GM12873 (cell line): Measurements from ENCODE around the gene ANKLE1.

Source experiments
- TF ChIP-seq, protein P1 (sequence below): IDR thresholded peaks from 2 replicates; pipeline ENCODE4 v1.5.1; 2012; ENCODE audit warnings: low read depth, mild to moderate bottlenecking, moderate library complexity, low read length, control low read depth; ENCODE audit not compliant: insufficient read depth; ENCODE audit errors: missing control alignments

Gene ANKLE1

DNA sequence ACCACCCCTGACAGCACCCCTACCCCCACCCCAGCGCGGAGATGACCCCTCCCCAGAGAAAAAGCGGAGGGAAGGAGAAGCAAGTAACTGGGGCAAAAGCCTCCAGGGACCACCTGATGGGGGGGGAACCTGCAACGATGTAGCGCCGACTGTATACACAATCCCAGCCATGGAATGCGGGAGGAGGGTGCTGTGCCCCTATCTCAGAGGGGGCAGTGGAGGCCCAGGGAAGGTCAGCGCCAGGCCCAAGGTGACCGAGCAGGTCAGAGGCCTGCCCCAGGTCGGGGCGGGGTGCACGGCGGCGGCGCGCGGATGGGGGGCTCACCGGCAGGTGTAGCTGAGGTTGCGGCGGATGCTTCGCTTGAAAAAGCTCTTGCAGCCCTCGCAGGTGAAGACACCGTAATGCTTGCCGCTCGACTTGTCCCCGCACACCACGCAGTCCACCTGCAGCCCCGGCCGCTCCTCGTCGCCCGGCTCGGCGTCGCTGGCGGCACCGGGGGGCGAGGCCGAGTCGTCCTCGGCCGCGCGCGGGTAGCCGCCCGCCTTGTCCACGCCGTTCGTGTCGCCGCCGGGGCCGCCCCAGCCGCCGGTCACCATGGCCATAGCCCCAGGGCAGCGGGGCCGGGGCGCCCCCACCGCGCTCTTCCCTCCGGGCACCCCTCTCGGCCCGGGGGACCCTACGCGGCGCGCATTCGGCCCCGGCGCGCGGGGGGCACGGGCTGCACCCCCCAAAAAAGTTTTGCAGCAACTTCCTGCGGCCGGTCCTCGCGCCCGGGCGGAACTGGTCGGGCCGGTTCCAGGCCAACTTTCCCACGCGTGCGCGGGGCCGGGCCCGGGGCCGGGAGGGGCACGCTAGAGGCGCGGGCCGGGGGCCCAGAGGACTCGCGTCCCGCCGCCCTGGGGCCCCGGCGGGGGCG lies 36.8 kb upstream of the ANKLE1 start:
- TF ChIP-seq, protein P1, sequence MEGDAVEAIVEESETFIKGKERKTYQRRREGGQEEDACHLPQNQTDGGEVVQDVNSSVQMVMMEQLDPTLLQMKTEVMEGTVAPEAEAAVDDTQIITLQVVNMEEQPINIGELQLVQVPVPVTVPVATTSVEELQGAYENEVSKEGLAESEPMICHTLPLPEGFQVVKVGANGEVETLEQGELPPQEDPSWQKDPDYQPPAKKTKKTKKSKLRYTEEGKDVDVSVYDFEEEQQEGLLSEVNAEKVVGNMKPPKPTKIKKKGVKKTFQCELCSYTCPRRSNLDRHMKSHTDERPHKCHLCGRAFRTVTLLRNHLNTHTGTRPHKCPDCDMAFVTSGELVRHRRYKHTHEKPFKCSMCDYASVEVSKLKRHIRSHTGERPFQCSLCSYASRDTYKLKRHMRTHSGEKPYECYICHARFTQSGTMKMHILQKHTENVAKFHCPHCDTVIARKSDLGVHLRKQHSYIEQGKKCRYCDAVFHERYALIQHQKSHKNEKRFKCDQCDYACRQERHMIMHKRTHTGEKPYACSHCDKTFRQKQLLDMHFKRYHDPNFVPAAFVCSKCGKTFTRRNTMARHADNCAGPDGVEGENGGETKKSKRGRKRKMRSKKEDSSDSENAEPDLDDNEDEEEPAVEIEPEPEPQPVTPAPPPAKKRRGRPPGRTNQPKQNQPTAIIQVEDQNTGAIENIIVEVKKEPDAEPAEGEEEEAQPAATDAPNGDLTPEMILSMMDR, result no peak

DNA sequence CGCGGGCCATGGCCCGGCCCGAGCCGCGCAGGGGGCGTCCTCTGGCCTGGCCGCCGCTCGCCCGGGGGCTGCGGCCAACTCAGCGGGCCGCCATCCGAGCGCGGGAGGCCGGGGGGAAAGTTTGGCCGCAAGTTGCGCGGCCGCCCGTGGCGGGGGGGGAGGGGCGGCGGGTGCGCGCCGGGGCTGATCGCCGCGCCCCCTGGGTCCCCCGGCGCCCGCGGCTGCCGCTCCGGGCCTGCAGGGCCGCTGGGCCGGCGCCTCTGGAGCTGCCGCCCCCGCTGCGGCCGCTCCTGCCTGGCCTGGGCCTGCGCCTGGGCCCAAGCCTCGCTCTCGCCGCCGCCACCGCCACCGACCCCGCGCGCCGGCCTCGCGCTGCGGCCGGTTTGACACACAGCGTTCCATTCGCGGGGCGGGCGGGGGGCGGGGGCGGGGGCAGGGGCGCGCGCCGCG lies 36.1 kb upstream of the ANKLE1 start, which contains the start of gene NR2F6:
Gene NR2F6, minus strand, starts transcription at position 385 of the 450 bp plus-strand sequence. CDS start 699 bp downstream, outside the sequence.
- TF ChIP-seq, protein P1, result no peak

DNA sequence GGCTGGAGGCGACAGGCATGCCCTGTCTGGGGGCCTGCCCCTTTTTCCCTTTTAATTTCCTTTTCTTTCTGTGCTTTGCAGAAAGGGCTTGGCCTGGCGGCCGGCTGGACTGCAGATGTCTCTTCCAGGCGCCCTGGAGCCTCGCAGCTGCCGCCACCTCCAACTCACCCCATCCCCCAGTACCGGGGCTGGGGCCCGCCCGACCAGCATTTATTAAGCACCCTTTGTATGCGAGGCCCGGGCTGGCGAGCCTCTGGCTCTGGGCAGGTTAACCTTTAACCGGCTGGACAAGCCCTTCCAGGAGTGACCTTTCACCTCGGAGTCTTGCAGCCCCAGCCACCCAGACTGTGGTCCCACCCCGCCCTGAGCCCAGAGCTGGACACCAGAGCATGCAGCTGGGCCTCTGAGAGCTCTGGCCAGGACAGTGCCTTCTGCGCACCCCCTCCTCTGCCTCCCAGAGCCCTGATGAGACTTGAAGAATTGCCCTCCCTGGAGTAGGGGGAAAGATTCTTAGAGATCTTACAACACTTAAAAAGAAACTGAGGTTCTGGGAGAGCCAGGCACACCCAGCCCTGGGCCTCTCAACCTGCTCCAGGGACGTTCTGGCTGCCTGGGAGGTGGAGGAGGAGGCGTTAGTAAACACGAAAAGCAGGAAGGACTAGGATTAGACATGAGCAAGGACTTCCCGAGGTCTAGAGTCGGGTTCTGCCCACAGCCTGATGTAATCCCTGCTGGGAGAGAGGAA lies 34.8 kb upstream of the ANKLE1 start:
- TF ChIP-seq, protein P1, result no peak

DNA sequence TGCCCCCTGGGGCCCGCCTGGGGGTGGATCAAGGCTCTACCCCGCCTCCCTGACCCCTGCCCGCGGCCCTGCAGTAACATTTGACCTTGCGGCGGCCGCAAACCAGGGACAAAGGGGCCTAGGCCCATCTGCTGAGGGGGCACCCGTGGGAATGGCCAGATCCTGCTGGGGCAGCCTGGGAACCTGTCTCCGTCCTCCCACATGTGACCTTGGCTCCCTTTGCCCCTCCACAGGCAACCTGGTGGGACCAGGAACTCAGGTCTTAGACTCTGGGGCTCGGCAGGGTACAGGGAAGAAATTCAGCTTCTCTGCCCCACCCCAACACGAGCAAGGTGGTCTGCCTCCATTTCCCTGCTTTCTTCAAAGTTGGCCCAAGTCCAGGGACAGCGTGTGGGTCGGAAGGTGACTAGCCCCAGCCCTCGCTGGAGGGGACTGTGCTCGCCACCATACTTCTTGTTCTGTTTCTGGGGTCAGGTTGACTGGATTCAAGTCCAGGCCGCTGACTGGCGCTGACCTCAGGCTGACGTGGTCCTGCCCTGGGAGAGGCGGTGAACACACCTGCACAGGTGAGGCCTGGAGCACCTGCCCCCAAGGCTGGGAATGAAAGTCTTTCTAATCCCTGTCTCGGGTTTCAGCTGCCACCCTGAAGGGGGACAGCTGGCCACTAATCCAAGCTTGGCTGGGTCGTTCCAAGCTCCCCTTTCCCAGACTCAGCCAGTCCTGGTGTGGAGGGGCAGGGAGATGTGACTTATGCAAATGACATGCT lies 33.5 kb upstream of the ANKLE1 start:
- TF ChIP-seq, protein P1, result no peak

DNA sequence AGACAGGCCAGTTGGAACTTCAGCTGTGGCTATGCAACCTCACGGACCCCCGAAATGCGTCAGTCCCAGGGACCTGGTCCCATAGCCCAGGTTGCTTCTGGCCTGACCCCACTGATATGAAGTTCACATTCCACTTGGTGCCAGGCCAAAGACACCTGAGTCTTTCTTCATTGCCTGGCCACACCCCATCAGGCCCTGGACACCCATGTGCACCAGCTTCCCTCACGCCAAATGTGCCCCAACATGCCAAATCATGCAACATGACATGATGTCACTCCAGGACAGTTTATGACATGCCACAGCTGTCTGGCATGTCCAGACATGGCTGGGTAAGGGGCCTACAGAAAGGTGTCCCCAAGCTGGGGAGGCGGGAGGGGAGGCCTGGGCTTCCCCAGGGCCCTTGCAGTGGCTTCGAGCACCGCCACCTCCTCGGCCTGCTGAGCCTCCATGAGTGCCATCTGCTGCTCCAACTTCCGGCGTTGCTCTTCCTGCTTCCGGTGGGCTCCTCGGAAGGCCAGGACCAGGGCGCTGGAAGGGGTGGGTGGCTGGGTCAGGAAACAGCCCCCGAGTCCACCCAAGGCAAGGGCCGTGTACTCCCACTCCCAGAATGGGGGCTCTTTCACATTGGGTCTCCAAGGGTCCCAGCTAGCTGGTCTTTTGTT lies 31.7 kb upstream of the ANKLE1 start:
- TF ChIP-seq, protein P1, result no peak

DNA sequence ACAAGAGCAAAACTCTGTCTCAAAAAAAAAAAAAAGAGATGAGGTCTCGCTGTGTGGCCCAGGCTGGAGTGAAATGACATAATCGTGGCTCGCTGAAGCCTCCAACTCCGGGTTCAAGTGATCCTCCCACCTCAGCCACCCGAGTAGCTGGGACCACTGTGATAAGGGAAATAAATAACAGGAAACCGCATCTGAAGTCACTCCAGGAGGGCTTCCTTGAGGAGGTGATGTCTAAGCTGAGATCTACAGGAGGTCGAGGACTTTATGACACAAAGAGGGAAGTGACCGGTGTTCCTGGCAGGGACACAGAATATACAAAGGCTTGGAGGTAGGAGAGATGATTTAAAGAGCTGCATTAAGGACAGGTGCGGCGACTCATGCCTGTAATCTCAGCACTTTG lies 27.1 kb upstream of the ANKLE1 start:
- TF ChIP-seq, protein P1, result no peak
